ENCODE results near the gene ANXA6. TPM values are rescaled to one million over a fixed set of nuclear protein-coding genes. Genes with fewer than 3 reads are reported as not detected.
A peak's percentile ranks its signal among the peaks of the same experiment; 100 is the strongest.

The ANXA6 gene
- total RNA-seq, 1 donor = 194 TPM

- no peak overlapping the region for H3K4me3 ChIP-seq (ENCODE audit: low read depth, low read length)
- TF ChIP-seq CTCF (IDR thresholded peaks at IDR 0.05; ENCODE audit: insufficient read depth, low read length) = no peak
- DNase-seq (ENCODE audit: low read depth) = peak; percentile 55
Measured at GRCh38 chr5:151094852-151095245, 62.7 kb downstream of the ANXA6 start.

GRCh38 chr5:151094030-151094851, 63.3 kb downstream of the ANXA6 start:
- no peak overlapping the region for H3K4me3 ChIP-seq (ENCODE audit: low read depth, low read length)
- no peak for DNase-seq (ENCODE audit: low read depth)

GRCh38 chr5:151093476-151093889, 64.1 kb downstream of the ANXA6 start:
- DNase-seq (ENCODE audit: low read depth) = peak; percentile 97
- no peak overlapping the region for H3K4me3 ChIP-seq (ENCODE audit: low read depth, low read length)

More at GRCh38 chr5:151094030-151094851, 63.3 kb downstream of the ANXA6 start:
- no peak for TF ChIP-seq CTCF (IDR thresholded peaks at IDR 0.05; ENCODE audit: insufficient read depth, low read length)

GRCh38 chr5:151092762-151093161, 64.8 kb downstream of the ANXA6 start:
- peak; percentile 59 for DNase-seq (ENCODE audit: low read depth)
- no peak overlapping the region for H3K4me3 ChIP-seq (ENCODE audit: low read depth, low read length)
- TF ChIP-seq CTCF (IDR thresholded peaks at IDR 0.05; ENCODE audit: insufficient read depth, low read length) = no peak

More at GRCh38 chr5:151093476-151093889, 64.1 kb downstream of the ANXA6 start:
- no peak for TF ChIP-seq CTCF (IDR thresholded peaks at IDR 0.05; ENCODE audit: insufficient read depth, low read length)

- H3K4me3 ChIP-seq (ENCODE audit: low read depth, low read length) = no peak overlapping the region
- TF ChIP-seq CTCF (IDR thresholded peaks at IDR 0.05; ENCODE audit: insufficient read depth, low read length) = no peak
- DNase-seq (ENCODE audit: low read depth) = no peak
Measured at GRCh38 chr5:151089726-151090125, 67.9 kb downstream of the ANXA6 start.

GRCh38 chr5:151088986-151089385, 68.6 kb downstream of the ANXA6 start:
- H3K4me3 ChIP-seq (ENCODE audit: low read depth, low read length) = no peak overlapping the region
- no peak for DNase-seq (ENCODE audit: low read depth)
- TF ChIP-seq CTCF (IDR thresholded peaks at IDR 0.05; ENCODE audit: insufficient read depth, low read length) = no peak
